Non-pigmented ciliary epithelial cell (primary cell): ENCODE measurements around the gene LCTL.
"Not testable (repeated sequence)": the region's sequence is repeated elsewhere in the genome, so short reads cannot be mapped to it uniquely, and the experiment has no call there.

Experiments used
- DNase-seq: peaks from one replicate; pipeline ENCODE4 v3.0.0-alpha.2; 2010; ENCODE audit warnings: low read depth

The LCTL gene

DNA sequence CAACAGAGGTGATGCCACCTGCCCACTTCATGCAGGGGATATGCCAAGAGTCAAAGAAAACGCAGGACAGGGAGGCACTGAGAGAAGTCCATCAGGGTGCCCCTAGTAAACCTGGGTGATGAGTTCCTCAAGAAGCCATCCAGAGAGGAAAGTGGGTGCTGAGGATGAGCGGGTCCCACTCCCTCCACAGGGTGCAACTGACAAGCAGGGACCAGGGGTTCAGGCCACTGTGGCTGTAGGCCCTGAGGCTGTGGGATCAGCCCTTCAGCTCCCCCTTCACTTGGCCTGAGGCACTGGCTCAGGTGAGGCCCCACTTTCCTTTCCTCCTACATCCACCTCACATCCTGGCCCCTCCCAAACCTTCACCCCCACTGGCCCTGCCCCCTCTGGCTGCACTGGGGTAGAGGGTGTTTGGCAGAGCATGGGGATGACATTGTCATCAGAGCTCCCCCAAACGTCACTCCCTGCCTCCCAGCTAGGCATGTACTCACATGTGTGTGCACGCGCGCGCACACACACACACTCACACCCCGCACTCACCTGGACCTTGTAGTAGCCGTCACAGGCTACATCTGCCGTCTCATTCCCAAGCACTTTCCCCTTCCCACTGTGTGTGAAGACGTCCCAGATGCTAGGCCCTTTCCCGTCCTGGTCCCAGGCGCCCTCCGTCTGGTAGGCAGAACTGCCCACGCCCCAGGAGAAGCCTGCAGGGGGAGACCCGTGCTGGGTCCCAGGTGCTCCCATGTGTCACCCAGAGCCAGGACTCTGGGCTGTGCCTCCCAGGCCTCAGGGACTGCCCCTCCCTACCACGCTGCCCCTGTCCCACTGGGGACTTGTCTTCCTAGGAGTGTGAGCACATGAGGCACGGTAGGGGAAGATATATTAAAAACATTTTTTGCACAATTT lies 1.4 kb downstream of the LCTL start:
- no peak for DNase-seq

- no peak for DNase-seq
These were observed 2.2 kb downstream of the LCTL start for GRCh38 chr15:66563566-66564110.

DNA sequence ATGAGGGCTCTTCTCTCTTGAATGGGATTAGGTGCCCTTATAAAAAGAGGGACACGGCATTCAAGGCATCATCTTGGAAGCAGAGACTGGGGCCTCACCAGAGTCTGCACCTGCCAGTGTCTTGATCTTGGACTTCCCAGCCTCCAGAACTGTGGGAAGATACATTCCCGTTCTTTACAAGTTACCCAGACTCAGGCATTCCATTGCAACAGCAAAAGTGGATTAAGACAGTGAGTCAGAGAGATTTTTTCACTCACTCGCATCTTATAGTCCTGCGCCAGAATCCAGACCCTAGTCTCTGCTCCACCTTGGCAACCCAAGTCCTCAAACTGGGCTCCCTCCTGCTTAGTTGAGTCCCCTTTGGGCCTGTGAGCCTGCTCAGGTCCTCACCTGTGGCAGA lies 2.7 kb downstream of the LCTL start:
- no peak for DNase-seq

GRCh38 chr15:66560856-66561525 lies 4.8 kb downstream of the LCTL start:
- DNase-seq: no peak

- DNase-seq: no peak
These were observed 7.5 kb downstream of the LCTL start for GRCh38 chr15:66558271-66558670.

DNA sequence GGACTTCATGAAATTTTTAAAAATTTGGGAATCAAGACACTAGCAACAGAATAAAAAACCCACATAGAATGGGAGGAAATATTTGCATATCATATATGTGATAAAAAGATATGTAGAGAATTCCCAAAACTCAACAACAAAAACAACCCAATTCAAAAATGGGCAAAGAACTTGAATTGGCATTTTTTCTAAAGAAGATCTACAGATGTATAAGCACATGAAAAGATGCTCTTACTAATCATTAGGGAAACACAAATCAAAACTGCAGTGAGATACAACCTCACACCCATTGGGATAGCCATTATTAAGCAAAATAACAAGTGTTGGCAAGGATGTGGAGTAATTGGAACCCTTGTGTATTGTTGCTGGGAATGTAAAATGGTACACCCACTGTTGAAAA lies 10.1 kb downstream of the LCTL start:
- DNase-seq: no peak

GRCh38 chr15:66545255-66545654 lies 20.5 kb downstream of the LCTL start:
- DNase-seq: no peak

GRCh38 chr15:66542896-66543295 lies 22.9 kb downstream of the LCTL start:
- DNase-seq: no peak

GRCh38 chr15:66535056-66535455 lies 30.7 kb downstream of the LCTL start:
- DNase-seq: no peak

DNA sequence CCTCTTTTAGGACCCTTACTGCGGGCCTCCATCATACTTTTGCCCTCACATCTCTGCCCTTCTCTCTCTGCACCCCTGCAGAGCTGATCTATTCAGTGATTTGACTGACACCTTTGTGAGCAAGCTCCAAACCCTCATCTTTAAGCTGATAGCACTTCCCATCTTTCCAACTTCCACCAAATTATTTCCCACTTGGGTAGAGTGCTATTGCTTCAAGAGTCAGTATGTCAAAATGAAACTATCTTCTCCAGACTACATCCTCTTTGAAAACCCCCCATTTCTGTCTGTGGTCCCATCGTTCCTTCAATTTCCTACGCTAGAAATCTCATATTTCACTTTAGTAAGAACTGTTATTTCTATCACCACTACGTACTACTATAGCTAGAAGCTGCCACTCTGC lies 41.0 kb downstream of the LCTL start:
- no peak for DNase-seq

DNA sequence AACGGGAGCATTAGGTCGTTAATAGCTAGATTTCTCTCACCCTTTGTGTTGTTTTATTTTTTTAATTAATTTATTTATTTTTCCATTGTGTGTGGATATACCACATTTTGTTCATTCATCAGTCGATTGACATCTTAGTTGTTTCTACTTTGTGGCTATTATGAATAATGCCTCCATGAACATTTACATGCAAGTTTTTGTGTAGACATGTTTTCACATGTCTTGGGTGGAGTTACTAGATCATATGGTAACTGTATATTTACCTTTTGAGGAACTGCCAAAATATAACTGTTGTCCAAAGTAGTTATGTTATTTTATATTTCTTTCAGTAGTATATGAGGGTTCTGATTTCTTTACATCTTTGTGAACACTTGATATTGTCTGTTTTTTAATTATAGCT lies 41.9 kb downstream of the LCTL start:
- DNase-seq: no peak

- DNase-seq: no peak
These were observed 49.9 kb downstream of the LCTL start for GRCh38 chr15:66515901-66516322.

DNA sequence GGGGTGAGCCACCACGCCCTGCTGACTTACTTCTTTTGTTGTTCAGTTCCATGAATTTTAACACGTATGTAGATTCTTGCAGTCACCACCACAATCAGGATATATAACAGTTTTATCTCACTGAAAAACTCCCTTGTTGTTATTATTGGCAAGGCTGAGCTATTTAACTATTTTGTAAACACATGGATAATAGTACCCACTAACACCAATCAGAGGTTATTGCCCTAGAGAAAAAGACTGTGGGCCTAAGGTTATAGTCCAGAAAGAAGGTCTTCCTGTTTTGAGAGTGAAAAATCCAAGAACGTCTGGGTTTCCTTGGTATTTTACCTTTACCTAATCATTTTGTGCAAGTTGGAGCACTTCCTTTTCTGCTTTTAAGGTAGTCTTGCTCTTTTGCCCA lies 51.2 kb downstream of the LCTL start:
- DNase-seq: no peak

DNA sequence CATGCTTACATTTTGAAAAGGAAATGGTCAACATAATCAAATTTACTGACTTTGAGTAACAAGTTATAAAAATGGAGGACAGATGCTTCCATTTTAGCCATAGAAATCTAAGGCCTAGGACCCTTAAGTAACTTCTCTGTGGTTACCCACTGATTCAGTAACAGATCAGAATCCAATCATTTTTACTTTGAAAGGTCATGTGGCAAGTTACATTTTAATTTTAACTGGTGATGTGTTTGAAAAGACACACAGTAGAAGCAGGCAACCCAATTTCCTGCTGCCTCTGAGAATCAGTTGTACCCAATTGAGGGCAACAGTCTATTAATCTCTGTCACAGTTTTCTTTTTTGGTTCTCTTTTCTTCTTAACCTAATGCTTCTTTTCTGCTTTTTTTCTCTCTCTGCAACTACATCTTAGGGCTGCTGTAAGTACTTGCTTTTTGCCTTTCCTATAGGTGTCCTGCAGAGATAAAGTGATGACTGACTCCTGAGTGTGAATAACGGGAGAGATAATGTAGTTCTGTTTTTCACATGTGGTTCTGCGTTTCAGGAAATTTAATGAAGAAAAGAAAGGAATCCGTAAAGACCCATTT lies 57.4 kb downstream of the LCTL start:
- DNase-seq: no peak

GRCh38 chr15:66505818-66506217 lies 60.0 kb downstream of the LCTL start:
- no peak for DNase-seq

DNA sequence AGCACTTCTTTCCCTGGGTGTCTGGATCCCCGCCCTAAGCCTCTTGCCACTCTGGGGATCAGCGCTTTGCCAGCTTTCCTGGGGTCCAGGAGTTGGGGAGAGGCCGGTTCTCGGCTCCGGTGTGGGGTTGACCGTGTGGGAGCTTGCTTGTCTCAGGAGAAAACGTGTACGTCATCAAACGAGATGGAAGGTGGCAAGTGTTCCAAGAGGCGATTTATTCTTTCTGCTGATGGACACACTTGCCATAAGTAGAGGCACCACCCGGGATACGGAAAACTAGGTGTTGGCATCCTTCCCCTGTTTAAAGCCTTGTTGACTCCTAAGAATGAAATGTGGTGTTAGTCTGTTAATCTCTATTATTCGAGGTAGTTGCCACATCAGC lies 60.4 kb downstream of the LCTL start:
- no peak for DNase-seq

GRCh38 chr15:66504563-66505429 lies 61.0 kb downstream of the LCTL start, which contains the start of the genes RPL4 and ZWILCH:
Gene RPL4 (minus strand): TSS chr15:66504855. CDS start chr15:66504790, 65 bp downstream.
Gene ZWILCH (plus strand): TSS chr15:66505326. CDS start chr15:66505339, 13 bp downstream.
- DNase-seq: no peak

DNA sequence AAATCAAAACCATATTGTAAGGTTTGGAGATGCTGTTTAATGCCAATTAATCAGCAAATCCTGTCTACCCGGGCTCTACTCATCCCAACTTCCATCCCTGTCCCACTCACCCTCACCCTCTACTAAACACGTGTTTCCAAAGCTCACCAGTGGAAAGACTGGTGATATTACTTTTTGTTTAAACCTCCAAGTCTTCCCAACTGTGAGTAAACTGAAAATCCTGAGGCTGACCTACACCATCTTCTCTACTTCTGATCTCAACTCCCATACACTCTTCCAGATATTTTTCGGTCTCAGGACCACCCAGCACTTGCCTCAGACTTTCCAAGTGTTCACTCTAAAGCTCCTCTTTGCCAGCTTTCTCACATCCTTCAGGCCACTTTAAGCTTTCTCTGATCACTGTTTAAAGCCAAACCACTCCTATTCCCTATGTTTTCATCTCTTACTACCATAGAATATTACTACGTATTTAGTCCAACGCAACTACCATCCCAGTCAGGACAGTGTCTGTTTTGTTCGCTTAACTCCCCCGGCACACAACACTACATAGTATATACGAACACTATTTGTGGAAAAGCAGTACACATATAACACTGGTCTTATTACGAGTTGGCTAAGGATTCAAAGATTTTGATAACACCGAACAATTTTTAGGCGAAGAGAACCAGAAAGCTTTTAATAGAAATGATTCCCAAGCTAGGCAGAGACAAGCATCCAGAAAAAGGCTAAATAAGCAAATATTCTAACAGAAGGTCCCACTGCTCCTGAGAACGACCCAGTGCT lies 61.8 kb downstream of the LCTL start:
- no peak for DNase-seq

GRCh38 chr15:66503041-66503648 lies 62.7 kb downstream of the LCTL start:
- DNase-seq: not testable (repeated sequence)

DNA sequence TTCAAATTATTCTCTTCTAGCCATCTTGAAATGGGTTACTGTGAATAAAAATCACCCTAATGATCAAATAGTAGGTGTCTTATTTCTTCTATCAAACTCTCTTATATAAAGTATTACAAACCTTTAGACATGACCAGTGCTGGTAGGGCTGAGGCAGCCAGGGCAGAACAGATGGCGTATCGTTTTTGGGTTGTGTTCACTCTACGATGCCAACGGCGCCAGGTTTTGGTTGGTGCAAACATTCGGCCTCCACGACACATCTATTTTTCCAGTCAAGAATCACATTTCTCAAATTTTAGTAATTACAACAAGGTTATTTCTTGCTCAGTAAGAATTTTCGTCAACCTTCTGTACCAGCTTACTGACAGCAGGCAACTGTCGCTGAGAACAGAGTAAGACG lies 63.3 kb downstream of the LCTL start:
- no peak for DNase-seq
